Left ventricle myocardium inferior (tissue), 1 donor: Measurements from ENCODE around the gene HHIP. TPM values are rescaled to one million over a fixed set of nuclear protein-coding genes. Genes with fewer than 3 reads are reported as not detected.

Source experiments
- DNase-seq: peaks from one replicate; pipeline ENCODE4 v3.0.0-alpha.2; 2020
- H3K27ac ChIP-seq: fragments of 200-600 bp; replicated peaks from 2 replicates; pipeline ENCODE4 v1.8.0; 2021
- H3K27me3 ChIP-seq: fragments of 200-600 bp; 2 replicates; pipeline ENCODE4 v1.8.0; 2021; ENCODE audit warnings: low read depth
- H3K36me3 ChIP-seq: fragments of 200-600 bp; 2 replicates; pipeline ENCODE4 v1.8.0; 2021
- H3K4me1 ChIP-seq: fragments of 200-600 bp; 2 replicates; pipeline ENCODE4 v1.8.0; 2021
- H3K4me3 ChIP-seq: fragments of 200-600 bp; 2 replicates; pipeline ENCODE4 v1.8.0; 2021; ENCODE audit warnings: mild to moderate bottlenecking, moderate library complexity
- H3K9me3 ChIP-seq: fragments of 200-600 bp; replicated peaks from 2 replicates; pipeline ENCODE4 v1.8.0; 2021
- intact Hi-C: fragments of 100-400 bp; cut with micrococcal nuclease; formaldehyde crosslinking; loops from one replicate; pipeline ENCODE4 v1.11.0; 2022
- total RNA-seq: library from RNA; stranded (reverse); fragmentation: NEBNext Ultra II Directional; extraction: Animal tissue kit (Norgen Biotek cat#: 25700); gene quantifications from one replicate; pipeline ENCODE4 v1.2.1, GENCODE V29; 2021
- TF ChIP-seq, protein P1 (sequence below): fragments of 200-600 bp; IDR thresholded peaks from 2 replicates; pipeline ENCODE4 v1.8.0; 2021; ENCODE audit warnings: antibody characterized with exemption, mild to moderate bottlenecking, borderline replicate concordance
- donor health status: DM: no; HTN: yes; CAD: no; lungs with severe emphysema.

HHIP gene
- total RNA-seq, 1 donor from 2014 or later: not detected

DNA sequence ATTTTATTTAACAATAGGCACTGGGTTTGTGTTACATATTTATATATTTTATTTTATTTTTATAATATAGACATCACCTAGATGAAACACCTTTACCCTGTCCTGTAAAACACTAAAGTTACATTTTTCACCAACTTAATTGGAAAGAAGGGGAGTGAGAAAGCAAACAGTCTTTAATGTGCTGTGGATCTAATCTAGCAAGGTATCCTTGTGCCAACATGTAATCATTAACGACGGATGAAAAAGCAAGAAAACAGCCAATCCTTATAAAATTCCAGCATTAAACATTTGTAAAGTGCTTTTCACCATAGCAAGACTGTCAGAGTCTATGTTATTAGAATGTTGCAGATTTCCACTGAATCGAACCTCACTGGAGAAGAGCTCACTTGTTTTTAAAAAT is 92.7 kb downstream of the HHIP start:
- no peaks in the 10 kb centered on the region for H3K4me1 ChIP-seq
- DNase-seq: no peak
- no peaks in the 10 kb centered on the region for H3K9me3 ChIP-seq
- no peak overlapping the region for H3K27ac ChIP-seq
- H3K36me3 ChIP-seq: no peaks in the 10 kb centered on the region
- intact Hi-C loops: no loop called here
- no peaks in the 10 kb centered on the region for H3K27me3 ChIP-seq
- TF ChIP-seq, protein P1, sequence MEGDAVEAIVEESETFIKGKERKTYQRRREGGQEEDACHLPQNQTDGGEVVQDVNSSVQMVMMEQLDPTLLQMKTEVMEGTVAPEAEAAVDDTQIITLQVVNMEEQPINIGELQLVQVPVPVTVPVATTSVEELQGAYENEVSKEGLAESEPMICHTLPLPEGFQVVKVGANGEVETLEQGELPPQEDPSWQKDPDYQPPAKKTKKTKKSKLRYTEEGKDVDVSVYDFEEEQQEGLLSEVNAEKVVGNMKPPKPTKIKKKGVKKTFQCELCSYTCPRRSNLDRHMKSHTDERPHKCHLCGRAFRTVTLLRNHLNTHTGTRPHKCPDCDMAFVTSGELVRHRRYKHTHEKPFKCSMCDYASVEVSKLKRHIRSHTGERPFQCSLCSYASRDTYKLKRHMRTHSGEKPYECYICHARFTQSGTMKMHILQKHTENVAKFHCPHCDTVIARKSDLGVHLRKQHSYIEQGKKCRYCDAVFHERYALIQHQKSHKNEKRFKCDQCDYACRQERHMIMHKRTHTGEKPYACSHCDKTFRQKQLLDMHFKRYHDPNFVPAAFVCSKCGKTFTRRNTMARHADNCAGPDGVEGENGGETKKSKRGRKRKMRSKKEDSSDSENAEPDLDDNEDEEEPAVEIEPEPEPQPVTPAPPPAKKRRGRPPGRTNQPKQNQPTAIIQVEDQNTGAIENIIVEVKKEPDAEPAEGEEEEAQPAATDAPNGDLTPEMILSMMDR: no peak
- no peak overlapping the region for H3K4me3 ChIP-seq

GRCh38 chr4:144739511-144740033 is 93.6 kb downstream of the HHIP start:
- Histone ChIP-seq H3K4me3 (no peak overlapping the region), H3K9me3 (no peaks in the 10 kb centered on the region), H3K36me3 (no peaks in the 10 kb centered on the region), H3K27me3 (no peaks in the 10 kb centered on the region), H3K4me1 (no peaks in the 10 kb centered on the region), H3K27ac (no peak overlapping the region)
- DNase-seq: no peak
- TF ChIP-seq, protein P1: no peak
- intact Hi-C loops: no loop called here

GRCh38 chr4:144740316-144740715 is 94.4 kb downstream of the HHIP start:
- Histone ChIP-seq H3K36me3 (no peaks in the 10 kb centered on the region), H3K4me1 (no peaks in the 10 kb centered on the region), H3K27me3 (no peaks in the 10 kb centered on the region), H3K4me3 (no peak overlapping the region), H3K27ac (no peak overlapping the region), H3K9me3 (no peaks in the 10 kb centered on the region)
- TF ChIP-seq, protein P1: no peak
- intact Hi-C loops: no loop called here
- no peak for DNase-seq

- Histone ChIP-seq H3K27ac (no peak overlapping the region), H3K4me1 (no peaks in the 10 kb centered on the region), H3K9me3 (no peaks in the 10 kb centered on the region), H3K36me3 (no peaks in the 10 kb centered on the region), H3K4me3 (no peak overlapping the region), H3K27me3 (no peaks in the 10 kb centered on the region)
- DNase-seq: no peak
- TF ChIP-seq, protein P1: no peak
- intact Hi-C loops: no loop called here
Observed at GRCh38 chr4:144748814-144749555, 103.0 kb downstream of the HHIP start.

GRCh38 chr4:144750348-144750747 is 104.4 kb downstream of the HHIP start:
- H3K4me3 ChIP-seq: no peak overlapping the region
- H3K27ac ChIP-seq: no peak overlapping the region
- no peaks in the 10 kb centered on the region for H3K4me1 ChIP-seq
- no peaks in the 10 kb centered on the region for H3K9me3 ChIP-seq
- no peaks in the 10 kb centered on the region for H3K27me3 ChIP-seq
- intact Hi-C loops: no loop called here
- TF ChIP-seq, protein P1: no peak
- no peak for DNase-seq
- H3K36me3 ChIP-seq: no peaks in the 10 kb centered on the region
